ENCODE data around the gene EDEM3.

DNA sequence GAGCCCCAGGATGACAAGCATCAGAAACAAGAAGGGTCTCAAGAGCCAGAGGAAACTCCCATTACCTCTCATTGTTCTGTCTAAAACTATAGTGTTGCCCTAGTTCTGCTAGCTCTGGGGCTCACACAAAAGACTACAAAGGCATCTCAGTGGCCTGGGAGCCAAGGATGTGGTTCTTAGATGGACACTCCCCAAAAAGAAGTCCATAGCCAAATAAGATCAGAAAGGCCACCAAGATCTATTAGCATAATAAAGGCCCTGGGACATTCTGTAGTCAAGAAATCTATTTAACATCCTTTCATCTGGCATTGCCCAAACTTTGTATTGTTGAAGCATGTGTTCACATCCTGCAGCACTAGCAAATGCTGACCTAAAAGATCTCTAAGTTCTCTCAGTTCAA, 99.5 kb downstream of the EDEM3 start:
- TF ChIP-seq, protein P1, sequence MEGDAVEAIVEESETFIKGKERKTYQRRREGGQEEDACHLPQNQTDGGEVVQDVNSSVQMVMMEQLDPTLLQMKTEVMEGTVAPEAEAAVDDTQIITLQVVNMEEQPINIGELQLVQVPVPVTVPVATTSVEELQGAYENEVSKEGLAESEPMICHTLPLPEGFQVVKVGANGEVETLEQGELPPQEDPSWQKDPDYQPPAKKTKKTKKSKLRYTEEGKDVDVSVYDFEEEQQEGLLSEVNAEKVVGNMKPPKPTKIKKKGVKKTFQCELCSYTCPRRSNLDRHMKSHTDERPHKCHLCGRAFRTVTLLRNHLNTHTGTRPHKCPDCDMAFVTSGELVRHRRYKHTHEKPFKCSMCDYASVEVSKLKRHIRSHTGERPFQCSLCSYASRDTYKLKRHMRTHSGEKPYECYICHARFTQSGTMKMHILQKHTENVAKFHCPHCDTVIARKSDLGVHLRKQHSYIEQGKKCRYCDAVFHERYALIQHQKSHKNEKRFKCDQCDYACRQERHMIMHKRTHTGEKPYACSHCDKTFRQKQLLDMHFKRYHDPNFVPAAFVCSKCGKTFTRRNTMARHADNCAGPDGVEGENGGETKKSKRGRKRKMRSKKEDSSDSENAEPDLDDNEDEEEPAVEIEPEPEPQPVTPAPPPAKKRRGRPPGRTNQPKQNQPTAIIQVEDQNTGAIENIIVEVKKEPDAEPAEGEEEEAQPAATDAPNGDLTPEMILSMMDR (IDR thresholded peaks at IDR 0.05), result no peak
- no peak for TF ChIP-seq ZFX (IDR thresholded peaks at IDR 0.05; ENCODE audit: borderline replicate concordance)
